Neural progenitor cell (in vitro differentiated cells): ENCODE results near the gene AMBRA1. TPM values are rescaled to one million over a fixed set of nuclear protein-coding genes. Genes with fewer than 3 reads are reported as not detected.

Experiments
- DNase-seq: peaks from one replicate; pipeline ENCODE4 v3.0.0-alpha.2; 2016; ENCODE audit warnings: low spot score
- H2AFZ ChIP-seq: fragments of 200-600 bp; sonication (generic); replicated peaks from 2 replicates; pipeline ENCODE4 v1.6.1; 2016; ENCODE audit warnings: antibody characterized with exemption
- H3F3A ChIP-seq: fragments of 200-600 bp; sonication (generic); 2 replicates; pipeline ENCODE4 v1.6.1; 2016; ENCODE audit warnings: antibody characterized with exemption, low read depth
- H3K27ac ChIP-seq: fragments of 200-600 bp; sonication (generic); 2 replicates; pipeline ENCODE4 v1.5.1; 2016; ENCODE audit warnings: mild to moderate bottlenecking
- H3K27me3 ChIP-seq: fragments of 200-600 bp; sonication (generic); 2 replicates; pipeline ENCODE4 v1.6.1; 2016; ENCODE audit warnings: mild to moderate bottlenecking, moderate library complexity
- H3K36me3 ChIP-seq: fragments of 200-600 bp; sonication (generic); 2 replicates; pipeline ENCODE4 v1.5.1; 2016
- H3K4me1 ChIP-seq: fragments of 200-600 bp; sonication (generic); 2 replicates; pipeline ENCODE4 v1.6.1; 2016; ENCODE audit warnings: mixed run types
- H3K4me2 ChIP-seq: fragments of 200-600 bp; sonication (generic); 2 replicates; pipeline ENCODE4 v1.6.1; 2016
- H3K4me3 ChIP-seq: fragments of 200-600 bp; sonication (generic); 2 replicates; pipeline ENCODE4 v1.5.1; 2016
- H3K79me2 ChIP-seq: fragments of 200-600 bp; sonication (generic); 2 replicates; pipeline ENCODE4 v1.6.1; 2016; ENCODE audit warnings: low read depth
- H3K9ac ChIP-seq: fragments of 200-600 bp; sonication (generic); 2 replicates; pipeline ENCODE4 v1.6.1; 2016
- H3K9me3 ChIP-seq: fragments of 200-600 bp; sonication (generic); 2 replicates; pipeline ENCODE4 v1.5.1; 2016; ENCODE audit warnings: low read depth
- H4K20me1 ChIP-seq: fragments of 200-600 bp; sonication (generic); 2 replicates; pipeline ENCODE4 v1.6.1; 2016; ENCODE audit warnings: low read depth
- H3K27ac Mint-ChIP-seq: 3 replicates; pipeline ENCODE4 v1.8.0; 2021; ENCODE audit warnings: mixed read lengths
- H3K27me3 Mint-ChIP-seq: 2 replicates; pipeline ENCODE4 v1.8.0; 2022; ENCODE audit warnings: low read depth, mild to moderate bottlenecking, inconsistent platforms, moderate library complexity, mixed read lengths; ENCODE audit not compliant: insufficient read depth
- H3K36me3 Mint-ChIP-seq: 3 replicates; pipeline ENCODE4 v1.8.0; 2021; ENCODE audit warnings: mixed read lengths
- H3K4me1 Mint-ChIP-seq: 3 replicates; pipeline ENCODE4 v1.8.0; 2021; ENCODE audit warnings: mixed read lengths
- H3K4me3 Mint-ChIP-seq: 3 replicates; pipeline ENCODE4 v1.8.0; 2021; ENCODE audit warnings: mild to moderate bottlenecking, moderate library complexity, mixed read lengths
- H3K9me3 Mint-ChIP-seq: 3 replicates; pipeline ENCODE4 v1.8.0; 2020; ENCODE audit warnings: mixed read lengths
- EZH2 ChIP-seq: fragments of 200-600 bp; sonication (generic); IDR thresholded peaks from 2 replicates; pipeline ENCODE4 v1.6.1; 2017; ENCODE audit warnings: antibody characterized with exemption, mild to moderate bottlenecking, moderate library complexity
- EZH2phosphoT487 ChIP-seq: fragments of 200-600 bp; sonication (generic); IDR thresholded peaks from 2 replicates; pipeline ENCODE4 v1.6.1; 2017; ENCODE audit warnings: antibody characterized with exemption
- total RNA-seq: library from RNA; depleted of rRNA; stranded (reverse); fragments of >200 nt; gene quantifications from 2 replicates; pipeline ENCODE4 v1.2.3, GENCODE V29; 2015; ENCODE audit warnings: low replicate concordance
- TF ChIP-seq, protein P1 (sequence below): fragments of 200-600 bp; sonication (generic); IDR thresholded peaks from 2 replicates; pipeline ENCODE4 v1.5.1; 2017; ENCODE audit warnings: antibody characterized with exemption, mild to moderate bottlenecking

The AMBRA1 gene
- total RNA-seq, 1 donor from 2014 or later, result 20.7 TPM

GRCh38 chr11:46506483-46506791, 87.4 kb downstream of the AMBRA1 start:
- no peaks in the 10 kb centered on the region for H3K36me3 ChIP-seq
- H3K9me3 ChIP-seq, result no peaks in the 10 kb centered on the region
- H4K20me1 ChIP-seq, result peaks cover 8% of the 10 kb centered on the region
- H3K4me3 Mint-ChIP-seq, result no peak overlapping the region
- no peak overlapping the region for H3K9ac ChIP-seq
- peaks cover 5% of the 10 kb centered on the region for H3K4me1 Mint-ChIP-seq
- H2AFZ ChIP-seq, result no peak overlapping the region
- no peaks in the 10 kb centered on the region for H3K27me3 ChIP-seq
- no peaks in the 10 kb centered on the region for H3K4me1 ChIP-seq
- DNase-seq, result no peak
- peaks cover 18% of the 10 kb centered on the region for H3K36me3 Mint-ChIP-seq
- H3K9me3 Mint-ChIP-seq, result no peaks in the 10 kb centered on the region
- no peak overlapping the region for H3K27ac Mint-ChIP-seq
- no peak overlapping the region for H3K27ac ChIP-seq
- no peak overlapping the region for H3K4me3 ChIP-seq
- peaks cover 7% of the 10 kb centered on the region for H3K79me2 ChIP-seq
- no peaks in the 10 kb centered on the region for H3F3A ChIP-seq
- no peak for TF ChIP-seq EZH2
- TF ChIP-seq, protein P1, sequence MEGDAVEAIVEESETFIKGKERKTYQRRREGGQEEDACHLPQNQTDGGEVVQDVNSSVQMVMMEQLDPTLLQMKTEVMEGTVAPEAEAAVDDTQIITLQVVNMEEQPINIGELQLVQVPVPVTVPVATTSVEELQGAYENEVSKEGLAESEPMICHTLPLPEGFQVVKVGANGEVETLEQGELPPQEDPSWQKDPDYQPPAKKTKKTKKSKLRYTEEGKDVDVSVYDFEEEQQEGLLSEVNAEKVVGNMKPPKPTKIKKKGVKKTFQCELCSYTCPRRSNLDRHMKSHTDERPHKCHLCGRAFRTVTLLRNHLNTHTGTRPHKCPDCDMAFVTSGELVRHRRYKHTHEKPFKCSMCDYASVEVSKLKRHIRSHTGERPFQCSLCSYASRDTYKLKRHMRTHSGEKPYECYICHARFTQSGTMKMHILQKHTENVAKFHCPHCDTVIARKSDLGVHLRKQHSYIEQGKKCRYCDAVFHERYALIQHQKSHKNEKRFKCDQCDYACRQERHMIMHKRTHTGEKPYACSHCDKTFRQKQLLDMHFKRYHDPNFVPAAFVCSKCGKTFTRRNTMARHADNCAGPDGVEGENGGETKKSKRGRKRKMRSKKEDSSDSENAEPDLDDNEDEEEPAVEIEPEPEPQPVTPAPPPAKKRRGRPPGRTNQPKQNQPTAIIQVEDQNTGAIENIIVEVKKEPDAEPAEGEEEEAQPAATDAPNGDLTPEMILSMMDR, result no peak
- no peak for TF ChIP-seq EZH2phosphoT487
- H3K4me2 ChIP-seq, result no peak overlapping the region
- H3K27me3 Mint-ChIP-seq, result no peaks in the 10 kb centered on the region

DNA sequence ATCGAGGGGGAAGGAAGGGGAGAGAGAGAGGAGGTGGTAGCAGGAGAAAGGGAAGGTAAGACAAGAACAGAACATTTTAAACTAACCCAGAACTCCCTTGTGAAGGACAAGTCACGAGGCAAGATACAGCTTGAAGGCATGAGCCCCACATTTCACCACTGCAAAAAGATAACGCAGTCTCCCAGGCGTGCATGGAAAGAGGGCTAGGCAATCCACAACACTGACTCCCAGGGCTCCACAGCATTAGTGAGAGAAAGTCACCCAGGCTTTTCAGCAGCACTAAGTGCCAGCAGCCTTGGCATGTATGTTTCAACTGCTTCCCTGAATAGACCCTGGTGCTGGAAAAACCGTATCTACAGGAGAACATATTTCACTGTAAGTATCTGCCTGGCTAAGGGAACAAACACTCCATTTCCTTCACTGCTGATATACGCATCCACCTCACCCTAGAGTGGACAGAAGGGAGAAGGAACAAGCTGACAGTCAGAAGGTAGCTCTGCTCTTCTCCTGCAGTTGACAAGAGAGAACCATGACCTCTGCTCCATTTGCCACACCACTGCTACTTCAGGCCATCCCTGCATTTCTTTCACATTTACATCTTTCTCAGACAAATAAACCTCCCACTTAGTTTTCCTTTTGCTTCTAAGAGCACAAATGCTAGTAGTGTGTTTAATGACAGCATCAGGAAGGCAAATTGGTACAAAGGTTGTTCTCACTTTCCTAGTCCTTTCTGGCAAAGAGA, 87.9 kb downstream of the AMBRA1 start:
- no peak for DNase-seq
- TF ChIP-seq, protein P1, result no peak
- TF ChIP-seq EZH2phosphoT487 (no peak), EZH2 (no peak)
- H3K27ac Mint-ChIP-seq, result peak overlapping the region; percentile 19
- H3K36me3 ChIP-seq, result no peaks in the 10 kb centered on the region
- H3K79me2 ChIP-seq, result peaks cover 6% of the 10 kb centered on the region
- H3K9ac ChIP-seq, result no peak overlapping the region
- no peaks in the 10 kb centered on the region for H3K9me3 ChIP-seq
- H3K4me2 ChIP-seq, result no peak overlapping the region
- H3K4me3 Mint-ChIP-seq, result no peak overlapping the region
- H4K20me1 ChIP-seq, result peaks cover 8% of the 10 kb centered on the region
- no peaks in the 10 kb centered on the region for H3F3A ChIP-seq
- H2AFZ ChIP-seq, result no peak overlapping the region
- peaks cover 5% of the 10 kb centered on the region for H3K4me1 Mint-ChIP-seq
- H3K36me3 Mint-ChIP-seq, result peaks cover 18% of the 10 kb centered on the region
- H3K9me3 Mint-ChIP-seq, result no peaks in the 10 kb centered on the region
- no peaks in the 10 kb centered on the region for H3K27me3 ChIP-seq
- no peaks in the 10 kb centered on the region for H3K4me1 ChIP-seq
- no peak overlapping the region for H3K4me3 ChIP-seq
- H3K27ac ChIP-seq, result no peak overlapping the region
- H3K27me3 Mint-ChIP-seq, result no peaks in the 10 kb centered on the region

GRCh38 chr11:46504817-46505613, 88.8 kb downstream of the AMBRA1 start:
- no peaks in the 10 kb centered on the region for H3K36me3 ChIP-seq
- no peaks in the 10 kb centered on the region for H3K9me3 ChIP-seq
- H3K4me2 ChIP-seq, result no peak overlapping the region
- Mint-ChIP-seq H3K36me3 (peaks cover 18% of the 10 kb centered on the region), H3K27ac (no peak overlapping the region), H3K27me3 (no peaks in the 10 kb centered on the region), H3K4me1 (peaks cover 5% of the 10 kb centered on the region), H3K9me3 (no peaks in the 10 kb centered on the region), H3K4me3 (no peak overlapping the region)
- peaks cover 6% of the 10 kb centered on the region for H4K20me1 ChIP-seq
- DNase-seq, result no peak
- H2AFZ ChIP-seq, result no peak overlapping the region
- no peaks in the 10 kb centered on the region for H3K27me3 ChIP-seq
- H3K9ac ChIP-seq, result no peak overlapping the region
- no peaks in the 10 kb centered on the region for H3K79me2 ChIP-seq
- H3F3A ChIP-seq, result no peaks in the 10 kb centered on the region
- H3K4me3 ChIP-seq, result no peak overlapping the region
- no peak for TF ChIP-seq EZH2
- TF ChIP-seq, protein P1, result no peak
- no peak for TF ChIP-seq EZH2phosphoT487
- H3K27ac ChIP-seq, result no peak overlapping the region
- no peaks in the 10 kb centered on the region for H3K4me1 ChIP-seq
